ENCODE data around the gene DYNLL1. TPM values are rescaled to one million over a fixed set of nuclear protein-coding genes. Genes with fewer than 3 reads are reported as not detected.

Gene DYNLL1
- total RNA-seq, 1 experiment from 2014 or later, result 618 TPM

DNA sequence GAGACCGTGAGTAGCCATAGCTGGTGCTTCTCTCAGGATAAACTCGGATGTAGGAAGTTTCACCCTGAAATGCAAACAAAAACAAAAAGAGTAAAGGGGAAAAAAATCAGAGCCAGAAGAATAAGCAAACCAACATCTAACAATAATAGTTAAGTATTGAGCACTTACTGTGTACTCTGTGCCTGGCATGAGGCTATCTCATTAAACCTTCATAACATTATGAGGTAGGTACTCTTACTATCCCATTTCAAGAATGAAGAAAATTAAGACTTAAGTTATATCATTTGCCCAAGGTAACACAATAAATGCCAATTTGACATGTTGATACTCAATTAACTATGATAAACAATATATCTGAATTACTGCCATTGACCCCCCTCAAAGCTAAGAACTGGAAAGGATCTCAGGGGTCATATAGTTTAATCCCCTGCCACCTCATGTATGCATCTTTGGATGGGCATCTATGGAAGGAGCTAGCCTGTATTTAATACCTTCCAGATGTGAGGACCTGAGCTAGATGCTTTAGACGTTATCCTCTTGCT lies 33.7 kb upstream of the DYNLL1 start:
- no peak overlapping the region for H2AFZ ChIP-seq (ENCODE audit: low read length)
- peak overlapping the region in 1 of 3 experiments; percentile 81; a peak in 1 of 7 replicates for H3K27ac Mint-ChIP-seq
- no peak overlapping the region for H2BK5ac ChIP-seq (ENCODE audit: insufficient read length, low read length)
- no peak overlapping the region for H3K23ac ChIP-seq (ENCODE audit: insufficient read length, low read depth, low read length)
- H3K27me3 Mint-ChIP-seq (ENCODE audit: low read depth), result no peaks in the 10 kb centered on the region
- no peak for TF ChIP-seq CTCF (conservative IDR thresholded peaks at IDR 0.05)
- no peak overlapping the region for H2BK15ac ChIP-seq (ENCODE audit: low read depth, low read length)
- no peak overlapping the region for H4K8ac ChIP-seq (replicated peaks; ENCODE audit: insufficient read length, low read depth, low read length)
- no peak for DNase-seq
- H3T11ph ChIP-seq (ENCODE audit: low read length), result no peak overlapping the region
- peaks cover 5 to 8% of the 10 kb centered on the region in 2 experiments for H3K4me1 Mint-ChIP-seq
- H3K56ac ChIP-seq (ENCODE audit: insufficient read length, low read depth, low read length), result no peak overlapping the region
- H3K14ac ChIP-seq (ENCODE audit: insufficient read depth, low read length), result no peak overlapping the region
- H2BK20ac ChIP-seq (ENCODE audit: low read depth, low read length, poor library complexity, severe bottlenecking), result no peak overlapping the region
- no peak overlapping the region for H2BK120ac ChIP-seq (ENCODE audit: low read depth, low read length, poor library complexity, severe bottlenecking)
- H3K79me1 ChIP-seq (ENCODE audit: insufficient read depth, low read depth, low read length, poor library complexity, severe bottlenecking), result peaks cover 2% of the 10 kb centered on the region
- H3K27me3 ChIP-seq (ENCODE audit: insufficient read depth, low read length), result no peaks in the 10 kb centered on the region
- H3K23me2 ChIP-seq (ENCODE audit: insufficient read length, low read depth, low read length, poor library complexity, severe bottlenecking), result no peaks in the 10 kb centered on the region
- no CpG with 5 or more reads among the region's 3 CpGs for WGBS (ENCODE audit: extremely low coverage, insufficient read length, low lambda C conversion rate)
- no peak overlapping the region for H3K4me2 ChIP-seq (ENCODE audit: insufficient read depth, insufficient read length, low read length)
- H2AK5ac ChIP-seq (ENCODE audit: insufficient read length, low read length), result no peak overlapping the region
- H3K18ac ChIP-seq (ENCODE audit: insufficient read length, low read depth, low read length), result no peak overlapping the region
- H3K4me3 Mint-ChIP-seq, result no peak overlapping the region
- H3K4ac ChIP-seq (ENCODE audit: low read depth, low read length), result no peak overlapping the region
- H3K79me2 ChIP-seq (ENCODE audit: insufficient read depth, low read length), result peaks cover 4% of the 10 kb centered on the region; the same call in 1 of the 2 replicates
- H4K91ac ChIP-seq (ENCODE audit: insufficient read length, low read depth, low read length), result no peak overlapping the region
- H3K9me3 ChIP-seq (ENCODE audit: control insufficient read depth, low read depth, low read length), result no peaks in the 10 kb centered on the region
- peaks cover 59 to 94% (median 84%) of the 10 kb centered on the region in 3 experiments; a peak in 6 of 7 replicates for H3K36me3 Mint-ChIP-seq (ENCODE audit: insufficient read depth in 1 of 3, low read depth in 3 of 3)
- no peak overlapping the region for H2BK12ac ChIP-seq (ENCODE audit: insufficient read length, low read depth, low read length)
- no peaks in the 10 kb centered on the region for H3K4me1 ChIP-seq (ENCODE audit: insufficient read depth, low read length)
- H3K9ac ChIP-seq (ENCODE audit: extremely low read depth, insufficient read length, low read length), result no peak overlapping the region
- no peak overlapping the region for H3K27ac ChIP-seq (ENCODE audit: insufficient read length, low read depth, low read length)
- H4K20me1 ChIP-seq (ENCODE audit: control insufficient read depth, insufficient read depth, insufficient read length), result no peaks in the 10 kb centered on the region
- no peaks in the 10 kb centered on the region for H3K9me3 Mint-ChIP-seq
- H4K5ac ChIP-seq (ENCODE audit: insufficient read length, low read depth, low read length), result no peak overlapping the region
